H9 (cell line): ENCODE measurements around the gene BCAS3. TPM values are rescaled to one million over a fixed set of nuclear protein-coding genes. Genes with fewer than 3 reads are reported as not detected.

ENCODE experiments used
- DNase-seq: peaks from one replicate; pipeline ENCODE4 v3.0.0-alpha.2; 2017
- H2AFZ ChIP-seq: one replicate; pipeline ENCODE4 v1.6.1; 2013; ENCODE audit warnings: mild to moderate bottlenecking, low read length, control low read depth, moderate library complexity
- H2AK5ac ChIP-seq: 2 replicates; pipeline ENCODE4 v1.6.1; 2013; ENCODE audit warnings: low read length, control low read depth, mixed read lengths; ENCODE audit not compliant: insufficient read length
- H2BK120ac ChIP-seq: one replicate; pipeline ENCODE4 v1.6.1; 2013; ENCODE audit warnings: low read depth, mild to moderate bottlenecking, low read length, control low read depth, inconsistent platforms; ENCODE audit not compliant: poor library complexity, severe bottlenecking
- H2BK12ac ChIP-seq: 2 replicates; pipeline ENCODE4 v1.6.1; 2013; ENCODE audit warnings: low read length, control low read depth, mixed read lengths, low read depth; ENCODE audit not compliant: insufficient read length
- H2BK15ac ChIP-seq: 2 replicates; pipeline ENCODE4 v1.6.1; 2013; ENCODE audit warnings: low read depth, low read length, control low read depth
- H2BK20ac ChIP-seq: one replicate; pipeline ENCODE4 v1.6.1; 2013; ENCODE audit warnings: low read depth, mild to moderate bottlenecking, low read length, control low read depth, inconsistent platforms; ENCODE audit not compliant: poor library complexity, severe bottlenecking
- H2BK5ac ChIP-seq: 2 replicates; pipeline ENCODE4 v1.6.1; 2013; ENCODE audit warnings: low read length, control low read depth, mixed read lengths; ENCODE audit not compliant: insufficient read length
- H3K14ac ChIP-seq: 2 replicates; pipeline ENCODE4 v1.6.1; 2013; ENCODE audit warnings: low read length, control low read depth; ENCODE audit not compliant: insufficient read depth
- H3K18ac ChIP-seq: 2 replicates; pipeline ENCODE4 v1.6.1; 2013; ENCODE audit warnings: low read depth, mild to moderate bottlenecking, mixed read lengths, low read length, control low read depth; ENCODE audit not compliant: insufficient read length
- H3K23ac ChIP-seq: 2 replicates; pipeline ENCODE4 v1.6.1; 2013; ENCODE audit warnings: low read length, control low read depth, mixed read lengths, low read depth; ENCODE audit not compliant: insufficient read length
- H3K23me2 ChIP-seq: 2 replicates; pipeline ENCODE4 v1.6.1; 2013; ENCODE audit warnings: low read depth, mild to moderate bottlenecking, mixed read lengths, low read length, control low read depth; ENCODE audit not compliant: insufficient read length, poor library complexity, severe bottlenecking
- H3K27ac ChIP-seq: 2 replicates; pipeline ENCODE4 v1.5.1; 2013; ENCODE audit warnings: low read length, control low read depth, mixed read lengths, low read depth; ENCODE audit not compliant: insufficient read length
- H3K27me3 ChIP-seq: 2 replicates; pipeline ENCODE4 v1.6.1; 2013; ENCODE audit warnings: low read length, control low read depth, inconsistent platforms; ENCODE audit not compliant: insufficient read depth
- H3K4ac ChIP-seq: 2 replicates; pipeline ENCODE4 v1.6.1; 2013; ENCODE audit warnings: low read depth, mild to moderate bottlenecking, control low read depth, inconsistent platforms, low read length, moderate library complexity
- H3K4me1 ChIP-seq: 2 replicates; pipeline ENCODE4 v1.6.1; 2013; ENCODE audit warnings: low read length, control low read depth, inconsistent platforms; ENCODE audit not compliant: insufficient read depth
- H3K4me2 ChIP-seq: 2 replicates; pipeline ENCODE4 v1.6.1; 2013; ENCODE audit warnings: low read length, control low read depth, mixed read lengths; ENCODE audit not compliant: insufficient read length, insufficient read depth
- H3K56ac ChIP-seq: 2 replicates; pipeline ENCODE4 v1.6.1; 2013; ENCODE audit warnings: low read depth, mild to moderate bottlenecking, mixed read lengths, low read length, control low read depth; ENCODE audit not compliant: insufficient read length
- H3K79me1 ChIP-seq: 2 replicates; pipeline ENCODE4 v1.6.1; 2013; ENCODE audit warnings: low read depth, mild to moderate bottlenecking, moderate library complexity, low read length, control low read depth, inconsistent platforms; ENCODE audit not compliant: insufficient read depth, poor library complexity, severe bottlenecking
- H3K79me2 ChIP-seq: 2 replicates; pipeline ENCODE4 v1.6.1; 2013; ENCODE audit warnings: low read length, control low read depth, inconsistent platforms; ENCODE audit not compliant: insufficient read depth
- H3K9ac ChIP-seq: 2 replicates; pipeline ENCODE4 v1.6.1; 2013; ENCODE audit warnings: low read length, control low read depth, mixed read lengths; ENCODE audit not compliant: insufficient read length; ENCODE audit errors: extremely low read depth
- H3K9me3 ChIP-seq: one replicate; pipeline ENCODE4 v1.6.1; 2013; ENCODE audit warnings: low read depth, low read length, inconsistent platforms; ENCODE audit not compliant: control insufficient read depth
- H3T11ph ChIP-seq: one replicate; pipeline ENCODE4 v1.6.1; 2013; ENCODE audit warnings: mild to moderate bottlenecking, low read length, control low read depth, inconsistent platforms
- H4K20me1 ChIP-seq: one replicate; pipeline ENCODE4 v1.6.1; 2013; ENCODE audit not compliant: control insufficient read depth, insufficient read length, insufficient read depth
- H4K5ac ChIP-seq: 2 replicates; pipeline ENCODE4 v1.6.1; 2013; ENCODE audit warnings: low read depth, mild to moderate bottlenecking, mixed read lengths, low read length, control low read depth; ENCODE audit not compliant: insufficient read length
- H4K8ac ChIP-seq: replicated peaks from 2 replicates; pipeline ENCODE4 v1.6.1; 2013; ENCODE audit warnings: low read length, control low read depth, mixed read lengths, low read depth; ENCODE audit not compliant: insufficient read length
- H4K91ac ChIP-seq: 2 replicates; pipeline ENCODE4 v1.6.1; 2013; ENCODE audit warnings: low read depth, mild to moderate bottlenecking, moderate library complexity, mixed read lengths, low read length, control low read depth; ENCODE audit not compliant: insufficient read length
- H3K27ac Mint-ChIP-seq, 3 experiments: 2 replicates in 2 of 3; 3 replicates in 1 of 3; pipeline ENCODE4 v1.8.0; 2020 to 2021; ENCODE audit warnings: mixed read lengths in 3 of 3, mild to moderate bottlenecking in 1 of 3, moderate library complexity in 1 of 3
- H3K27me3 Mint-ChIP-seq: 2 replicates; pipeline ENCODE4 v1.8.0; 2021; ENCODE audit warnings: low read depth, mild to moderate bottlenecking, moderate library complexity, mixed read lengths
- H3K36me3 Mint-ChIP-seq, 3 experiments: 2 replicates in 2 of 3; 3 replicates in 1 of 3; pipeline ENCODE4 v1.8.0; 2020 to 2021; ENCODE audit warnings: low read depth in 3 of 3, mixed read lengths in 3 of 3; ENCODE audit not compliant: insufficient read depth in 1 of 3
- H3K4me1 Mint-ChIP-seq, 2 experiments: 2 replicates each; pipeline ENCODE4 v1.8.0; 2020; ENCODE audit warnings: mixed read lengths in 2 of 2
- H3K4me3 Mint-ChIP-seq, 2 experiments: 2 replicates in 1 of 2; 3 replicates in 1 of 2; pipeline ENCODE4 v1.8.0; 2020 to 2021; ENCODE audit warnings: mild to moderate bottlenecking in 2 of 2, mixed read lengths in 2 of 2, moderate library complexity in 1 of 2
- H3K9me3 Mint-ChIP-seq, 2 experiments: 2 replicates in 1 of 2; 3 replicates in 1 of 2; pipeline ENCODE4 v1.8.0; 2020; ENCODE audit warnings: mild to moderate bottlenecking in 2 of 2, mixed read lengths in 2 of 2, moderate library complexity in 1 of 2
- WGBS: extraction: QIAGEN DNeasy Blood & Tissue Kit; methylation state at CpG from one replicate; pipeline ENCODE4 v1.1.7; 2013; ENCODE audit warnings: missing lambda C conversion rate, low lambda C conversion rate, mixed read lengths; ENCODE audit not compliant: insufficient read length; ENCODE audit errors: extremely low coverage; 5-methylcytosine and 5-hydroxymethylcytosine counted together
- total RNA-seq: library from RNA; stranded (reverse); gene quantifications from 2 replicates; pipeline ENCODE4 v1.2.1, GENCODE V29; 2021
- TF ChIP-seq, protein P1 (sequence below): fragments of 200-600 bp; sonication (generic); conservative IDR thresholded peaks from 3 replicates; pipeline ENCODE4 v1.8.0; 2021; ENCODE audit warnings: antibody characterized with exemption, mild to moderate bottlenecking

The BCAS3 gene
- total RNA-seq, 1 experiment from 2014 or later: 22.4 TPM

DNA sequence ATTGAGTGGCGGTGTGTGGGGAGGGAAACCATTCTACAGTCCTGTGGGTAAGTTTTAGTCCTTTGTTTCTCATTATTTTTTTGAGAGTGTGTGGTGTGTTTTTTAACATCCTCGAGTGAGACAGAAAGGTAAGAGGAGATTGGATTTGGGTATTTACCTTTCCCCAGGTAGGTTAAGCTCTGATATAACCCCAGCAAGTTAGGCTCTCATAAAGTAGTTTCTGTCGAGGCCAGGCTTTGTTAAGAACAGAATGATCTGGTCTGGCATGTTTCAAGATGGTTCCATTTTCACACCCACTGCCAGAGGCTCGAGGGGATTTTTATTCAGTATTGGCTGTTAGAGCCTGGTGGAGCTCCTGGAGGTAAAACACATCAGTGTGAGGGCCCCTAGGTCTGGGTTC is 62.9 kb downstream of the BCAS3 start:
- Histone ChIP-seq H3K14ac (no peak overlapping the region), H3K4ac (no peak overlapping the region), H4K91ac (no peak overlapping the region), H3K9ac (no peak overlapping the region), H3K79me2 (no peaks in the 10 kb centered on the region), H2BK120ac (no peak overlapping the region), H3K23ac (no peak overlapping the region), H3K56ac (no peak overlapping the region), H3K23me2 (no peaks in the 10 kb centered on the region), H4K5ac (no peak overlapping the region), H3K27ac (no peak overlapping the region), H3K27me3 (no peaks in the 10 kb centered on the region), H3K4me2 (no peak overlapping the region), H3T11ph (no peak overlapping the region), H3K79me1 (no peaks in the 10 kb centered on the region), H3K9me3 (no peaks in the 10 kb centered on the region), H3K18ac (no peak overlapping the region), H3K4me1 (peaks cover 2% of the 10 kb centered on the region; the same call in 1 of the 2 replicates), H2BK20ac (no peak overlapping the region), H2BK5ac (no peak overlapping the region), H2AK5ac (no peak overlapping the region), H2BK12ac (no peak overlapping the region), H4K20me1 (no peaks in the 10 kb centered on the region), H4K8ac (no peak overlapping the region), H2BK15ac (no peak overlapping the region), H2AFZ (no peak overlapping the region)
- H3K9me3 Mint-ChIP-seq: peaks cover 0 to 3% of the 10 kb centered on the region in 2 experiments; a peak in 2 of 5 replicates
- H3K27ac Mint-ChIP-seq: peak overlapping the region in 1 of 3 experiments; percentile 76; a peak in 2 of 7 replicates
- no peak for DNase-seq
- H3K36me3 Mint-ChIP-seq: 0 out of 7 replicates have a peak, but pooled peaks cover 0 to 6% (median 0%) of the 10 kb centered on the region in 3 experiments
- TF ChIP-seq, protein P1, sequence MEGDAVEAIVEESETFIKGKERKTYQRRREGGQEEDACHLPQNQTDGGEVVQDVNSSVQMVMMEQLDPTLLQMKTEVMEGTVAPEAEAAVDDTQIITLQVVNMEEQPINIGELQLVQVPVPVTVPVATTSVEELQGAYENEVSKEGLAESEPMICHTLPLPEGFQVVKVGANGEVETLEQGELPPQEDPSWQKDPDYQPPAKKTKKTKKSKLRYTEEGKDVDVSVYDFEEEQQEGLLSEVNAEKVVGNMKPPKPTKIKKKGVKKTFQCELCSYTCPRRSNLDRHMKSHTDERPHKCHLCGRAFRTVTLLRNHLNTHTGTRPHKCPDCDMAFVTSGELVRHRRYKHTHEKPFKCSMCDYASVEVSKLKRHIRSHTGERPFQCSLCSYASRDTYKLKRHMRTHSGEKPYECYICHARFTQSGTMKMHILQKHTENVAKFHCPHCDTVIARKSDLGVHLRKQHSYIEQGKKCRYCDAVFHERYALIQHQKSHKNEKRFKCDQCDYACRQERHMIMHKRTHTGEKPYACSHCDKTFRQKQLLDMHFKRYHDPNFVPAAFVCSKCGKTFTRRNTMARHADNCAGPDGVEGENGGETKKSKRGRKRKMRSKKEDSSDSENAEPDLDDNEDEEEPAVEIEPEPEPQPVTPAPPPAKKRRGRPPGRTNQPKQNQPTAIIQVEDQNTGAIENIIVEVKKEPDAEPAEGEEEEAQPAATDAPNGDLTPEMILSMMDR: no peak
- no peaks in the 10 kb centered on the region for H3K27me3 Mint-ChIP-seq
- peaks cover 12 to 13% of the 10 kb centered on the region in 2 experiments for H3K4me1 Mint-ChIP-seq
- WGBS: no CpG with 5 or more reads among the region's 4 CpGs
- no peak overlapping the region for H3K4me3 Mint-ChIP-seq
